CD4-positive, CD25-positive, alpha-beta regulatory T cell (primary cell): ENCODE measurements around the gene SPRY2. TPM values are rescaled to one million over a fixed set of nuclear protein-coding genes. Genes with fewer than 3 reads are reported as not detected.
"Not testable (repeated sequence)": the region's sequence is repeated elsewhere in the genome, so short reads cannot be mapped to it uniquely, and the experiment has no call there.

ENCODE experiments used
- ATAC-seq, 2 donors: fragments of 150-1000 bp; cut with Tn5 transposase; one replicate each; pipeline ENCODE4 v1.10.0; 2021; ENCODE audit warnings: low read depth in 2 of 2, moderate number of reproducible peaks in 2 of 2, moderate library complexity in 1 of 2
- DNase-seq, 3 donors: peaks; one replicate each; pipeline versions ENCODE4 v3.0.0 to v3.0.0-alpha.2; 2012 to 2022; ENCODE audit warnings: mixed read lengths in 1 of 3
- H3K27ac ChIP-seq: one replicate; pipeline ENCODE4 v1.7.0; 2013; ENCODE audit warnings: mild to moderate bottlenecking, low read length; ENCODE audit not compliant: insufficient read depth, poor library complexity, severe bottlenecking
- H3K27me3 ChIP-seq: one replicate; pipeline ENCODE4 v1.7.0; 2013; ENCODE audit warnings: low read length; ENCODE audit not compliant: control insufficient read depth, insufficient read depth
- H3K36me3 ChIP-seq: one replicate; pipeline ENCODE4 v1.7.0; 2013; ENCODE audit warnings: mild to moderate bottlenecking, low read length, moderate library complexity; ENCODE audit not compliant: control insufficient read depth, insufficient read depth
- H3K4me1 ChIP-seq: 2 replicates; pipeline ENCODE4 v1.7.0; 2013; ENCODE audit warnings: mild to moderate bottlenecking, low read length; ENCODE audit not compliant: insufficient read depth, control insufficient read depth, poor library complexity, severe bottlenecking
- H3K4me3 ChIP-seq: one replicate; pipeline ENCODE4 v1.7.0; 2013; ENCODE audit warnings: low read depth, mild to moderate bottlenecking, low read length, moderate library complexity
- H3K9me3 ChIP-seq, 2 experiments: 1 replicate in 1 of 2; 2 replicates in 1 of 2; pipeline ENCODE4 v1.7.0; 2013; ENCODE audit warnings: low read length in 2 of 2, mild to moderate bottlenecking in 1 of 2, moderate library complexity in 1 of 2; ENCODE audit not compliant: control insufficient read depth in 2 of 2
- H3K27ac Mint-ChIP-seq, 3 donors: one replicate each; pipeline ENCODE4 v1.8.0; 2020 to 2022; ENCODE audit warnings: mild to moderate bottlenecking in 3 of 3, mixed read lengths in 3 of 3, moderate library complexity in 2 of 3
- H3K27me3 Mint-ChIP-seq: one replicate; pipeline ENCODE4 v1.8.0; 2022; ENCODE audit warnings: mild to moderate bottlenecking, mixed read lengths
- H3K36me3 Mint-ChIP-seq: one replicate; pipeline ENCODE4 v1.8.0; 2020; ENCODE audit warnings: mixed read lengths
- H3K4me1 Mint-ChIP-seq, 4 donors: one replicate each; pipeline ENCODE4 v1.8.0; 2020 to 2022; ENCODE audit warnings: mixed read lengths in 4 of 4, mild to moderate bottlenecking in 1 of 4
- H3K4me3 Mint-ChIP-seq, 4 donors: one replicate each; pipeline ENCODE4 v1.8.0; 2020 to 2022; ENCODE audit warnings: mild to moderate bottlenecking in 4 of 4, mixed read lengths in 4 of 4, moderate library complexity in 3 of 4
- H3K9me3 Mint-ChIP-seq, 7 donors: one replicate each; pipeline ENCODE4 v1.8.0; 2020 to 2022; ENCODE audit warnings: mixed read lengths in 7 of 7, mild to moderate bottlenecking in 3 of 7, moderate library complexity in 2 of 7
- polyA plus RNA-seq, 4 donors: library from polyadenylated mRNA; unstranded; fragments of 300-500 nt; fragmentation: Illumina TruSeq; gene quantifications; one replicate each; pipeline ENCODE4 v1.2.3, GENCODE V29; 2021
- total RNA-seq: library from RNA; stranded (reverse); gene quantifications from one replicate; pipeline ENCODE4 v1.2.3, GENCODE V29; 2022

The SPRY2 gene
- total and polyA plus RNA-seq, 5 donors from 2014 or later: 0.37 TPM; not detected in 4

DNA sequence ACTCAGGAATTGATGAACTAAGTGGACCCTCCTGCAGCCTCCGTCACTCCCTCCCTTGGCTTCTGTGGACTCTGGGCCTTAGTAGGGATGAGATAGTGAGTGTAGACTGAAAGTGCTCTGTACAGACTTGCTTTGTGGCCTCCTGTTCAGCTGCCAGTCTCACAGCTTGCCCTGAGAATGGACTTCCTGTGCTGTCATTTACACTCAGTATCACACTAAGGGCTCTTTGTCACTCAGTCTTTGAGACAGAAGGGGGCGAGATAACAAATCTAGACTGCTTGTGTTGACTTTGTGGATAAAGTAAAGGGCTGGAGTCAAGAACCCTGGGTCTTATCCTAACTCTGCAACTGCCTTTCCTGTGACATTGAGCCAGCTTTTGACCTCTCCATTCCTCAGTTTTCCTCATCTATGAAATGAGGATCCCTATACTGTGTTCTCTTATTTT, 21.0 kb upstream of the SPRY2 start:
- no peaks in the 10 kb centered on the region for H3K27me3 Mint-ChIP-seq
- H3K27me3 ChIP-seq: no peaks in the 10 kb centered on the region
- H3K9me3 ChIP-seq: no peaks in the 10 kb centered on the region
- H3K27ac ChIP-seq: no peak overlapping the region
- no peaks in the 10 kb centered on the region for H3K4me1 Mint-ChIP-seq
- ATAC-seq: no peak
- H3K27ac Mint-ChIP-seq: no peak overlapping the region
- no peaks in the 10 kb centered on the region for H3K36me3 ChIP-seq
- H3K4me3 ChIP-seq: no peak overlapping the region
- no peak overlapping the region for H3K4me3 Mint-ChIP-seq
- H3K36me3 Mint-ChIP-seq: no peaks in the 10 kb centered on the region
- no peak for DNase-seq
- no peaks in the 10 kb centered on the region for H3K4me1 ChIP-seq
- peaks cover 0 to 1% (median 0%) of the 10 kb centered on the region in 7 donors for H3K9me3 Mint-ChIP-seq

DNA sequence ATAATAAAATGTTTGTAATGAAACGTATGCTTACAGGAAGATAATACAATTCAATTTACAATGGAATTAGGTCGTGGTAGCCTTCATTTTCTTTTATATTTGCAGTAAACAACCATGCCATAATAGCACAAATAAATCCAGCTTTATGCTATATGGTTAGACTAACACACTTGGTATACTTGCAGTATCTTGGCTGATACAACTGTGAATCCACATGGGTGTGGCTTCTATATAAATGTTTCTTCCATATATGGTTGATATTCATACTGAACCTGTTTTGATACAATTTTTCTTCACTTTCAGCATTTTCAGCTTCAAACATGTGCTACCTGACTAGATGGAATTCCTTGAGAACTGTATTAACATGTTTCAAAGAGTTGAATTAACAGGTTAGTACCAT, 20.4 kb upstream of the SPRY2 start:
- Mint-ChIP-seq H3K4me1 (no peaks in the 10 kb centered on the region), H3K27me3 (no peaks in the 10 kb centered on the region), H3K9me3 (peaks cover 0 to 1% (median 0%) of the 10 kb centered on the region in 7 donors), H3K36me3 (no peaks in the 10 kb centered on the region), H3K4me3 (no peak overlapping the region), H3K27ac (no peak overlapping the region)
- no peak overlapping the region for H3K4me3 ChIP-seq
- H3K9me3 ChIP-seq: no peaks in the 10 kb centered on the region
- H3K4me1 ChIP-seq: no peaks in the 10 kb centered on the region
- H3K27me3 ChIP-seq: no peaks in the 10 kb centered on the region
- no peaks in the 10 kb centered on the region for H3K36me3 ChIP-seq
- DNase-seq: no peak
- no peak for ATAC-seq
- H3K27ac ChIP-seq: no peak overlapping the region

DNA sequence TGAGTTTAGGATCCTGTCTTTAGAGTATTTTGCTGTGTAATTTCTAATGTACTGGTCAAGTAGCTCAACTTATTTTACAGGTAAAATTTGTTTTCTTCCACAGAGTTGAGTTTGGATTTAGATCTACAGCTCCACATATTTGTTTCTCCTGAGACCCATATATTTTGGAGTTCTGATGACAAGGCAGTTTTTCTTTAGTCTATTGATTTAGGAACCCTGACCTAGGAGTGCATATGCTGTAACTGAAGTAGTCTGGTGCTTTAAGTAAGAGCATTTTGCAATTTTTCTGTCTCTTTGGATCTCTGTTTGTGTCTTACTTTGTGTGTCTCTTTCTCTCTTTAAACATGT, 19.5 kb upstream of the SPRY2 start:
- no peak for DNase-seq
- ATAC-seq: no peak
- no peaks in the 10 kb centered on the region for H3K36me3 Mint-ChIP-seq
- no peaks in the 10 kb centered on the region for H3K4me1 Mint-ChIP-seq
- Histone ChIP-seq H3K4me3 (no peak overlapping the region), H3K9me3 (no peaks in the 10 kb centered on the region), H3K4me1 (no peaks in the 10 kb centered on the region), H3K27ac (no peak overlapping the region), H3K27me3 (no peaks in the 10 kb centered on the region), H3K36me3 (no peaks in the 10 kb centered on the region)
- no peak overlapping the region for H3K27ac Mint-ChIP-seq
- H3K27me3 Mint-ChIP-seq: no peaks in the 10 kb centered on the region
- peaks cover 0 to 1% (median 0%) of the 10 kb centered on the region in 7 donors for H3K9me3 Mint-ChIP-seq
- no peak overlapping the region for H3K4me3 Mint-ChIP-seq

DNA sequence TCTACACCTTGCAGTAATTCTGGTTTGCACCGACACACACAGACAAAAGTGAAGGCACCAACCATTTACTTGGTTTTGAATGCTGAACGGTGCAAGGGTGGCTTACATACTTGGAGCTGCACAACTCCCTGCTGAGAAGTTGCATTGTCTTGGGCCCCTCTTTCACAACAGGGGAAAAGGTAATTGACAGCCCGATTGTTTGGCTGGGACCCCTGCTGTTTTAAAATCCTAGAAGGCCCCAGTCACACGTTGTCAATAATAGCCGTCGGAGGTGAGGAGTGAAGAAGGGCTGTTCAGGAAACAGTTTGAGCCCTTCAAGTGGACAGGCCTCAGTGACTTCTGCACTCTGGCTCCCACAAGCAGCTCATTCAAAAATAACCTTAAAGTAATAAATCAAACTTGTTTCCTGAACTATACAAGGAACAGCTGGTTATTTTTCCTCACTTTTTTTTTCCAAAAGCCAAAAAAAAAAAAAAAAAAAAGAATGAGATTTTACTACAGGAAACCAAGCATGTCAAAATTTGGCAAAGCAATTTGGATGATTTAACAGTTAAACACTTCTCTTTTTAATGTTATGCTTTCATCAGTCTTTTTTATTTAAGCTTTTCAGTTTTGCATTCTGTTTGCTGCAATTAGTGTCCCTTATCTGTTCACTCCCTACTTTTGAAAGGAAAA, 19.0 kb upstream of the SPRY2 start:
- Histone ChIP-seq H3K9me3 (no peaks in the 10 kb centered on the region), H3K27me3 (no peaks in the 10 kb centered on the region), H3K27ac (no peak overlapping the region), H3K4me3 (no peak overlapping the region), H3K36me3 (no peaks in the 10 kb centered on the region), H3K4me1 (no peaks in the 10 kb centered on the region)
- peaks cover 0 to 3% (median 0%) of the 10 kb centered on the region in 7 donors for H3K9me3 Mint-ChIP-seq
- no peaks in the 10 kb centered on the region for H3K4me1 Mint-ChIP-seq
- no peak overlapping the region for H3K27ac Mint-ChIP-seq
- H3K36me3 Mint-ChIP-seq: no peaks in the 10 kb centered on the region
- no peak for ATAC-seq
- no peak overlapping the region for H3K4me3 Mint-ChIP-seq
- H3K27me3 Mint-ChIP-seq: no peaks in the 10 kb centered on the region
- no peak for DNase-seq

DNA sequence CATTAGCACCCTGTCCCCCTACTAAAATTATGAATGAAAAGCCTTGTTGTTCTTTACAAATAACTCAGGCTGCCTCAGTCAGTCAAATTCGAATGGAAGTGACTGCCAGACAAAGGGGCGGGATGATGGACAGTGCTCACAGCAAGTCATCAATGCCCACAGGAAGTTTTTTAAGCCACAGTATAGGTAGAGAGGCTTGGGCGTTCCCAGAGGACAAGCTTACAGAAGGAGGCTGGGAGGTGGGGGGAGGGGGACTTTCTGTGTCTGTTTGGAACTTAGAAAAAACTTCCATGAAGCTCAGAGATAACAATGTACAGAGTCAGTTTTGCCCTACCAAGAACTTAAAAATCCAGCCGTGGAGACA, 18.5 kb upstream of the SPRY2 start:
- H3K9me3 ChIP-seq: no peaks in the 10 kb centered on the region
- H3K9me3 Mint-ChIP-seq: peaks cover 0 to 3% (median 0%) of the 10 kb centered on the region in 7 donors
- no peaks in the 10 kb centered on the region for H3K4me1 ChIP-seq
- H3K36me3 Mint-ChIP-seq: no peaks in the 10 kb centered on the region
- no peaks in the 10 kb centered on the region for H3K27me3 ChIP-seq
- no peak overlapping the region for H3K4me3 Mint-ChIP-seq
- DNase-seq (no peak), ATAC-seq (no peak)
- no peak overlapping the region for H3K27ac Mint-ChIP-seq
- no peak overlapping the region for H3K27ac ChIP-seq
- no peaks in the 10 kb centered on the region for H3K4me1 Mint-ChIP-seq
- H3K27me3 Mint-ChIP-seq: no peaks in the 10 kb centered on the region
- H3K36me3 ChIP-seq: no peaks in the 10 kb centered on the region
- H3K4me3 ChIP-seq: no peak overlapping the region

DNA sequence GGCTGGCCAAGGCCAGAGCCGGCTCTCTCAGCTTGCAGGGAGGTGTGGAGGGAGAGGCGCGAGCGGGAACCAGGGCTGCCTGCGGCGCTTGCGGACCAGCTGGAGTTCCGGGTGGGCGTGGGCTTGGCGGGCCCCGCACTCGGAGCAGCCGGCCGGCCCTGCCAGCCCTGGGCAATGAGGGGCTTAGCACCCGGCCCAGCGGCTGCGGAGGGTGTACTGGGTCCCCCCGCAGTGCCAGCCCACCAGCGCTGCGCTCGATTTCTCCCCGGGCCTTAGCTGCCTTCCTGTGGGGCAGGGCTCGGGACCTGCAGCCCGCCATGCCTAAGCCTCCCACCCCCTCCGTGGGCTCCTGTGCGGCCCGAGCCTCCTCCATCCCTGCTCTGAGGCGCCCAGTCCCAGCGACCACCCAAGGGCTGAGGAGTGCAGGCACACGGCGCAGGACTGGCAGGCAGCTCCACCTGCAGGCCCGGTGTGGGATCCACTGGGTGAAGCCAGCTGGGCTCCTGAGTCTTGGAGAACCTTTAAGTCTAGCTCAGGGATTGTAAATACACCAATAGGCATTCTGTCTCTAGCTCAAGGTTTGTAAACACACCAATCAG, 14.7 kb upstream of the SPRY2 start:
- ATAC-seq, H3K36me3 Mint-ChIP-seq: not testable (repeated sequence)

DNA sequence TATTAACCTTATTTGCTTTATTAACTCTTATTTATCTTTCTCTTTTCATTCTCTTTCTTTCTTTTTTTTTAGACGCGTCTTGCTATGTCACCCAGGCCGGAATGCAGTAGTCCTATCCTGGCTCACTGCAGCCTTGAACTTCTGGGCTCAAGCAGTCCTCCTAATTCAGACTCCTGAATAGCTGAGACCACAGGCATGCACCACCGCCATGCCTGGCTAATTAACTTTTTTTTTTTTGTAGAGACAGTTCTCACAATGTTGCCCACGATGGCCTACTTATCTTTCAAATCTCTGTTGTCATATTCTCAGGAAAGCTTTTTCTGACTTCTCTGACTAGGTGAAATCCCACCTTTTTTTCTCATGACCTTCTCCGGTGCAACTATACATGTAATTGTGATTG, 7.8 kb upstream of the SPRY2 start:
- Histone ChIP-seq H3K4me1 (no peaks in the 10 kb centered on the region), H3K36me3 (no peaks in the 10 kb centered on the region), H3K4me3 (no peak overlapping the region), H3K27me3 (peaks cover 3% of the 10 kb centered on the region), H3K27ac (no peak overlapping the region), H3K9me3 (no peaks in the 10 kb centered on the region)
- peaks cover 0 to 3% (median 1%) of the 10 kb centered on the region in 4 donors for H3K4me1 Mint-ChIP-seq
- no peak overlapping the region for H3K4me3 Mint-ChIP-seq
- H3K27ac Mint-ChIP-seq: no peak overlapping the region
- H3K9me3 Mint-ChIP-seq: peaks cover 0 to 5% (median 2%) of the 10 kb centered on the region in 7 donors
- H3K27me3 Mint-ChIP-seq: peaks cover 10% of the 10 kb centered on the region
- no peaks in the 10 kb centered on the region for H3K36me3 Mint-ChIP-seq
- ATAC-seq (no peak), DNase-seq (no peak)

More for the DNA sequence above, 14.7 kb upstream of the SPRY2 start:
- not testable (repeated sequence) for H3K4me1 ChIP-seq, H3K4me3 ChIP-seq, H3K9me3 ChIP-seq, DNase-seq, H3K9me3 Mint-ChIP-seq, H3K27me3 ChIP-seq, H3K27ac Mint-ChIP-seq, H3K4me1 Mint-ChIP-seq, H3K4me3 Mint-ChIP-seq, H3K36me3 ChIP-seq, H3K27ac ChIP-seq, H3K27me3 Mint-ChIP-seq

DNA sequence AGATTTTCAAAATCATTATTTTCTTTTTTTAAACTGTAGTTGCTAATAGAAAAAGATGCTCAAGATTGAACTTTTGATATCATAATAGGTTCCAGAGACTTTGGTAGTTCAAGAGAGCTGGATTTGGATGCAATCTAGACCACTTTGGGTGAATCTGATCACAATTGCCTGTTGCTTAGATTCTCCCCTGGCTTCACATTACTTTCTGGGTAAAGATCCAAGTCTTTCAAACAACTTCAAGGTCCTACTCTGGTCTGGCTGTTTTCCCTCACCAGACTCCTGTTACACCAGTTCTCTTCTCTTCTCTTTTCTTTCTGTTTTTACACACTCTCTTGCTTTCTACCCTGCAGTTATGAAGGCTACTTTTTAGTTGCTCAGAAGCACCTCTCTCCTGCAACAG, 7.4 kb upstream of the SPRY2 start:
- Histone ChIP-seq H3K36me3 (no peaks in the 10 kb centered on the region), H3K9me3 (no peaks in the 10 kb centered on the region), H3K27ac (no peak overlapping the region), H3K4me3 (no peak overlapping the region), H3K27me3 (peaks cover 3% of the 10 kb centered on the region), H3K4me1 (no peaks in the 10 kb centered on the region)
- H3K4me3 Mint-ChIP-seq: no peak overlapping the region
- H3K27ac Mint-ChIP-seq: no peak overlapping the region
- no peaks in the 10 kb centered on the region for H3K36me3 Mint-ChIP-seq
- ATAC-seq: no peak
- H3K27me3 Mint-ChIP-seq: peaks cover 14% of the 10 kb centered on the region
- peaks cover 0 to 5% (median 2%) of the 10 kb centered on the region in 7 donors for H3K9me3 Mint-ChIP-seq
- peaks cover 0 to 7% (median 4%) of the 10 kb centered on the region in 4 donors for H3K4me1 Mint-ChIP-seq
- no peak for DNase-seq
